HG03521 (cell line): ENCODE results near the gene ARHGAP15.

Source experiments
- ATAC-seq: cut with Tn5 transposase; IDR thresholded peaks from one replicate; pipeline ENCODE4 v1.9.1; 2021; ENCODE audit warnings: mild to moderate bottlenecking, moderate library complexity; ENCODE audit not compliant: unreplicated experiment

The ARHGAP15 gene

DNA sequence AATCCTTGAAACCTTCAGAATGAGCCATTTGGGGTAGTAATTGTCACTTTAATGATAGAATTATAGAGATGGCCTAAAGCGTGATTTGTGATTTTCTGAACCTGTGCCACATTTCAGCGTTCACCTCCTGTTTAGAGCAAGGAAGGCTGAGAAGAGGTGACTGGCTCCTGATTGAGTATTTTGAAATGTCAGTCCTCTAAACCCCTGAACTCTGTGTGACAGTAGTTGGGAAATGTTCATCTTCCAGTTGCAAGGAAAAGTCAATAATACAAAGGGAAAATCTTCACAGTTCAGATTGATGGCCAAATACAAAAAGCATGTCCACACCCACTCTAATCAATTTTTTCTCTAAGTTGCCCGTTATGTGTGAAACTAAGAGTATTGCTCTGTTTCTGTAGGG lies 305.2 kb downstream of the ARHGAP15 start:
- no peak for ATAC-seq

DNA sequence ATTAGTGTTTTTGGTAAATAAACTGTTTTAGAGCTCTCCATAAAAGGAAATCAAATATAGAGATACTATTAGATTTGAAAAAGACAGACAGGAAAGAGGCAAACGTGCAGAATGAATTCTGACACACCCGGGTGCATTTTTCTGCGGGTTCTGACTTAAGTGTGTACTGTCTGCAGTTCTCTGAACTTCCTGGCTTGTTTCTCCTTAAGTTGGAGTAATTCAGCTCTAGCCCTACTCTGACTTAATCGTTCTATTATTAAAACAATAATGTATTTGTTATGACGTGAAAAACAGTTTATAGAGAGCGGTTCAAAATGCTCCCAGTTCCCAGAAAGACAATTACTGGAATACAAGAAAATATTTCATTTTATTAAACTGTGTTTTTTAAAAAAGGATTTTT lies 305.9 kb downstream of the ARHGAP15 start:
- no peak for ATAC-seq

DNA sequence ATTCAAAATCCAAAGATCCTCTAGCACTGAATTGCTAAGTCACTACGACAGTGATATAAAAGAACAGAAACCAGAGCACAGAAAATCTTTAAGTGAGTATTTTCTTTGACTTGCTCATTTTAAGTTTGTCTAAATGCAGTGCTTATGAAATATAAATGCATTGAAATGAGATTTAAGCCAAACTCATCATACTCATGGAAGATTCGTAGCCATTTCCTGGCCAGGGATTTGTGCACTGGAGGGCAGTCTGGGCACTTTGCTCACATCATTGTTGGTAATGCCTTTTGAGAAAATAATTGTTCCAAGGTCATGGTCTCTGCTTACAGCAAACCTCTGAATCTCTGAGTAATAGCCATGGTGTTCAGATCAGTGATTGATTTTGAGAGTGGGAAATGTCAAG lies 307.7 kb downstream of the ARHGAP15 start:
- ATAC-seq: no peak

DNA sequence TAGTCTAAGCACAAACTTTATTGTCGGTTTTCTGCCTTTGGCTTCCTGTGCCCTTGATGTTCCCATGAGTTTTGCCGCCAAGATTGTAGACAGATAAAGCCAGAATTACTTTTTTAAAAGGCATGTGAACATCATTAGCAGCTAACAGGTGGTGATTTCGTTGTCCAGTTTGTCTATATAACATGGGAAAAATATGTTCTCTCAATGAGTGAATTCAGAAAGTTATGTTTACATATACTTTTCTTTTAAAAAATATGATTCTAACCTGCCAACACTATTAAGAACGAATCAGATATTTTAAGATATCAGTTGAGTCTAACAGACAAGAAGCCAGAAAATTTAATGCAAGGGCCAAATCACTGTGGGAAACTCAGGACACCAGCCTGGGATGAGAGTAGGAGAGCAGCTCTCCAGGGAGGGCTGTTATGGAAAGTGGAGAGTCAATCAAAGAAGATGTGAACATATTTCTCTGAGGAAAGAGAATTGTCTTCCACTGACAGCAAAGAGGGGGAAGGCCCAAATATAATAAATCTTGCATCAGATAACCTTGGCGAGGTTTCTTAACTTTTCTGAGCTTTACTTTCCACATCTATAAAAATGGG lies 311.3 kb downstream of the ARHGAP15 start:
- no peak for ATAC-seq

DNA sequence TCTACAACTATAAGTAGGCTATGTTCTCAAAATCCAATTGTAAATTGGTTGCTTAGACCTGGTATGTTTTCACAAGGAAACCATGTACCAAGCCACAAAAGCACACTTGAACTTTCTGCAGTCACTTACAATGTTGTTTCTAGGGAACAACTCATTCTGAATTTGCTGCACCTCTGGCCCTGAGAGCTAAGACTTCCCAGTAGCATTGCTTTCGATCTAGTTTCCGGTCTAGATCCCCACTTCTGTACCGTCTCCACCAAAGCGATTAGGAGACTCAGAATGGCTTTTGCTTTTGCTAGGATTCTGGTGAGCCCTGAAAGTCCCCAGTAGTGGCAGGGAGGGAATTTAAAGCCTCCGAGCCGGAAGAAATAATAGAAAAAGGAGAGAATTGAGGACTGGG lies 313.0 kb downstream of the ARHGAP15 start:
- no peak for ATAC-seq

GRCh38 chr2:143451642-143452281 lies 322.5 kb downstream of the ARHGAP15 start:
- ATAC-seq: peak; percentile 76

DNA sequence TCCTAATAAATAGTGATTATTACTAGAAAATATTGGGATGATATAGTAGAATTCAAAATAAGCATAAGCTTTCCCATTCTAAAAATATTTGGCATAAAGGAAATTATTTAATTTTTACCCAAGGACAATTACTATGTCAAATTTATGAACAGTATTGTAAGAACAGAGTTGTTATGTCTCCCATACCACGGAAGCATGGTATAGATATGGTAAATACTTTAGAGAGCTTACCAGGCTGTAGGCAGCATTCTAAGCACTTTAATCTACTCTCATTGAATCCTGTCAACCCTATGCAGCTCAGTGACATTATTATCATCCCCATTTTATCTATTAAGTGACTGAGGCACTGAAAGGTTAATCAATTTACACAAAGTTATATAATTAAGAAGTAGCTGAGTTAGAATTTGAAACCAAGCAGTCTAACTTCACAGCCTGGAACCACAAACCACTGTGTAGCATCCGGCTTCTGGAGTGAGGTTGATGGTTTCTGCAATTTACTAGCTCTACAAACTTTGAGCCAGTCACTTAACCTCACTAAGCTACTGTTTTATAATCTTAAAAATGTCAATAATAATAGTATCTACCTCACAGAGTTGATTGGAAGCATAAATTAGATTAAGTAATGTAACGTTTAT lies 323.7 kb downstream of the ARHGAP15 start:
- ATAC-seq: peak; percentile 68

DNA sequence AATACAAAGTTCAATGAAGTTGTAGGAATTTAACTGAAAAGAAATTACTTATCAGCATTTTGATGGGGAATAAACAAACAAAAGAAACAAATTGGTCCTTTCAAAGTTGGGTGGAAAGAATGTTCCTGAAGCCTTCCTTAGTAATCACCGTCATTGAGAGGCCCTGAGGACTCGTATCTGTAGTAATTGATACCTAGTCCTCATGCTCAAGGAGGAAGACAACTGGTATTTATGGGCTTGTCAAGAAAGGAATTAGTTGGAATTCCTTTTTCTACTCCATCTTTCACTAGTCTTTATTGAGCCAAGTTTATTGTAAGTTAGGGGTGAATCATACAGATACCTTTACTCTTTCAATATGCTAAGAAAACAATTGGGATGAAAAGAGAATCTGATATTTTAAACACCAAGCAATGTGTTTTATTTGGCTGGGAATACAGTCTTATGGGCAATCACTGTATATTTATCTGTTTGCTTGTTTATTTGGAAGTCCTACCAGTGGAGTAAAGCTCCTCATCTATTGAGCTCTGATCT lies 324.8 kb downstream of the ARHGAP15 start:
- no peak for ATAC-seq

GRCh38 chr2:143455317-143455716 lies 326.1 kb downstream of the ARHGAP15 start:
- ATAC-seq: no peak

- ATAC-seq: no peak
Observed at GRCh38 chr2:143458258-143459190, 329.3 kb downstream of the ARHGAP15 start.

DNA sequence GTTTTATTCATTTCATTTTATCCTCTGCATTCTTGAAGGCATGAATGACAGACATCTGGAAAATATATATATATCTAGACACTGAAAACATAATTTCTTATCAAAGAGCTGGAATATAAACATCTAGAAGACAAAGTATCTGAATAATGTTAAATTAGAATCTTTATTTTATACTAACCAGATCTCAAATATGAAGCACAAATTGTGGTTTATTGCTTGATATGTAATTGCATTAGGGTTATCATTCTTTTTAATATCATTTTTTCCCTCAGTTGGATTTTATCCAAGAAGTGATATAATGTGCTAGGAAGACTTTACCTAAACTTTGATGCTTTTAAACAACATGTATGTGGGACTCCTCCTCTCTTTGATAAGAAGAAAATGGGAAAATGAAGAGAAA lies 331.2 kb downstream of the ARHGAP15 start:
- no peak for ATAC-seq

GRCh38 chr2:143463719-143464118 lies 334.5 kb downstream of the ARHGAP15 start:
- ATAC-seq: no peak

DNA sequence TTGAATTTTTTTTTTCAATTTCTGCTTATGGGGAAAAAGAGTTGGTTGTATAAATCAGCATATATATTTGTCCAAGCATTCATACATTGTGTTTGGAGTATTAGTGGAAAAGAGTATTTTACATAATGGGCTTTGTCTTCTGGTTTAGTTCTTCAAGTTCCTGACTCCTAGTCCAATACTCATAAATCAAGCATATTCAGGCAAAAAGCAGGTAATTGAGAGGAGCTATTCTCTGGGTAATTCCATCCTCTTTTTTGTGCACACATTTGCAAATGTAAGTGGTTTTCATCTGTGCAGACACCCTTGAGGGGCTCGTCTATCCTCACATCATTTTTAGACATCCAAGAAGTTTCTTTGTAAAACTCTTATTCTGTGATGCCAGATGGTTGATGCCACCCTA lies 337.2 kb downstream of the ARHGAP15 start:
- no peak for ATAC-seq

GRCh38 chr2:143467011-143467410 lies 337.8 kb downstream of the ARHGAP15 start:
- no peak for ATAC-seq

- ATAC-seq: peak; percentile 67
Observed at GRCh38 chr2:143468341-143468888, 339.2 kb downstream of the ARHGAP15 start.

DNA sequence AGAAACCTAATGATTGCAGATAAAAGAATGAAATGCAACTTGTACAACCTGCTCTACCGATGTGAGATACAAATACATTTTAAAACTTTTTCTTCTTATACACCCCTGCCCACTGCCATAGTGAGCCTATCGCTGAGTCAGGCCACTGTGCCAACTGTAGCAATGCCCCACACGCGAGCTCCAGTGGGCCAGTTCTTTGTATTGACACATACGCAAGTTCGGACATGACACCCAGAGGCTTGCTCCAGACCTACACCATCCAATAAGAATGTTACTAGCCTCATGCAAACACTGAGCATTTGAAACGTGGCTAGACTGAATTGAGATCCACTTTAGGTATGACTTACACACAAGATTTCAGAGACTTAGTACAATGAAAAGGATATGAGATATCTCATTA lies 340.1 kb downstream of the ARHGAP15 start:
- ATAC-seq: no peak

- ATAC-seq: no peak
Observed at GRCh38 chr2:143471550-143471949, 342.3 kb downstream of the ARHGAP15 start.

DNA sequence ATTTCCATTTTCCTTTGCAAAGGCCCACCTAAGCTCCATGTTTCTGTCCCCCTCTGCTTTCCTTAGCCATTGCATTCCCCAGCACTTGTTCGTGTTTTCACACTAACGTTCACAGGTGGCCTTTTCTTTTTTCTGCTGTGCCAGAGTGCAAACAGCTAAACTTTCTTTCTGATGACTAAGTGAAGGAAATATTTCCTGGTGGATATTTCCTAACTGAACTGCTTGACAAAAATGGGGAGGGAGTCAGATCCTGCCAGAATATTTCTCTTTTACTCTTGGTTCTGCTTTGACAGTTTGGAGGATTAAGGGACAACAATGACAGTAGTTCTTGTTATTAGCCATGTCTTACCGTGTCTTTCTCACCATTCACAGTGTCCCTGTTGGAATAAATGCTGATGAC lies 344.0 kb downstream of the ARHGAP15 start:
- no peak for ATAC-seq

- no peak for ATAC-seq
Observed at GRCh38 chr2:143473820-143474219, 344.6 kb downstream of the ARHGAP15 start.

- no peak for ATAC-seq
Observed at GRCh38 chr2:143474586-143474985, 345.4 kb downstream of the ARHGAP15 start.
